ENCODE measurements around the gene NMS.

DNA sequence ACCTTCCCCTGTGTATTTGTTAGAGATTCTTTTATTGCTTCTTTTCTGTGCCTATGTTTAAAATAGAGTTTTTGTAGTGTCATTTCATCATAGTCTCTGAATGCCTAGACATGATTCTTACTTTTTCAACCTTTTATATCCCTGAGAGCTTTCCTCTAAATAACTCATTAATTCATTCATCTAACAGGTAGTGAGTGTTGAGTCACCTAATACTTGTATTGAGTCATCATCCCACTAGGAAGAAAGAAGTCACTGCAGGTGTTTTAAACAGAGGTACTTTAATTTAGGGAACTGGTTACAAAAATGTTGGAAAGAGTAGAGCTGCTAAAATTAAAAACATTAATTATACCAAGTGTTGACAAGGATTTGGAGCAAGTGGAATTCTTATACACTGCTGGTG is 18.5 kb upstream of the NMS start:
- TF ChIP-seq, protein P1, sequence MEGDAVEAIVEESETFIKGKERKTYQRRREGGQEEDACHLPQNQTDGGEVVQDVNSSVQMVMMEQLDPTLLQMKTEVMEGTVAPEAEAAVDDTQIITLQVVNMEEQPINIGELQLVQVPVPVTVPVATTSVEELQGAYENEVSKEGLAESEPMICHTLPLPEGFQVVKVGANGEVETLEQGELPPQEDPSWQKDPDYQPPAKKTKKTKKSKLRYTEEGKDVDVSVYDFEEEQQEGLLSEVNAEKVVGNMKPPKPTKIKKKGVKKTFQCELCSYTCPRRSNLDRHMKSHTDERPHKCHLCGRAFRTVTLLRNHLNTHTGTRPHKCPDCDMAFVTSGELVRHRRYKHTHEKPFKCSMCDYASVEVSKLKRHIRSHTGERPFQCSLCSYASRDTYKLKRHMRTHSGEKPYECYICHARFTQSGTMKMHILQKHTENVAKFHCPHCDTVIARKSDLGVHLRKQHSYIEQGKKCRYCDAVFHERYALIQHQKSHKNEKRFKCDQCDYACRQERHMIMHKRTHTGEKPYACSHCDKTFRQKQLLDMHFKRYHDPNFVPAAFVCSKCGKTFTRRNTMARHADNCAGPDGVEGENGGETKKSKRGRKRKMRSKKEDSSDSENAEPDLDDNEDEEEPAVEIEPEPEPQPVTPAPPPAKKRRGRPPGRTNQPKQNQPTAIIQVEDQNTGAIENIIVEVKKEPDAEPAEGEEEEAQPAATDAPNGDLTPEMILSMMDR (IDR thresholded peaks at IDR 0.05): no peak
- TF ChIP-seq NR2C2 (CRISPR knock-in tag; IDR thresholded peaks at IDR 0.05) (no peak), ZNF232 (CRISPR knock-in tag; IDR thresholded peaks at IDR 0.05) (no peak), ZNF423 (CRISPR knock-in tag; IDR thresholded peaks at IDR 0.05) (no peak), ESRRA (CRISPR knock-in tag; IDR thresholded peaks at IDR 0.05; ENCODE audit: borderline replicate concordance) (no peak), JUN (CRISPR knock-in tag; IDR thresholded peaks at IDR 0.05) (no peak), ZNF512 (CRISPR knock-in tag; IDR thresholded peaks at IDR 0.05; ENCODE audit: borderline replicate concordance) (no peak), IRF2 (CRISPR knock-in tag; IDR thresholded peaks at IDR 0.05; ENCODE audit: borderline replicate concordance, low read depth) (no peak), ZNF263 (CRISPR knock-in tag; IDR thresholded peaks at IDR 0.05; ENCODE audit: low read depth) (no peak), NFE2L1 (CRISPR knock-in tag; IDR thresholded peaks at IDR 0.05) (no peak), MYBL2 (CRISPR knock-in tag; IDR thresholded peaks at IDR 0.05) (no peak), CREB1 (CRISPR knock-in tag; IDR thresholded peaks at IDR 0.05) (no peak)
- TF ChIP-seq, protein P2, sequence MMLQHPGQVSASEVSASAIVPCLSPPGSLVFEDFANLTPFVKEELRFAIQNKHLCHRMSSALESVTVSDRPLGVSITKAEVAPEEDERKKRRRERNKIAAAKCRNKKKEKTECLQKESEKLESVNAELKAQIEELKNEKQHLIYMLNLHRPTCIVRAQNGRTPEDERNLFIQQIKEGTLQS (CRISPR knock-in tag; conservative IDR thresholded peaks at IDR 0.05): no peak
- TF ChIP-seq, protein P3, sequence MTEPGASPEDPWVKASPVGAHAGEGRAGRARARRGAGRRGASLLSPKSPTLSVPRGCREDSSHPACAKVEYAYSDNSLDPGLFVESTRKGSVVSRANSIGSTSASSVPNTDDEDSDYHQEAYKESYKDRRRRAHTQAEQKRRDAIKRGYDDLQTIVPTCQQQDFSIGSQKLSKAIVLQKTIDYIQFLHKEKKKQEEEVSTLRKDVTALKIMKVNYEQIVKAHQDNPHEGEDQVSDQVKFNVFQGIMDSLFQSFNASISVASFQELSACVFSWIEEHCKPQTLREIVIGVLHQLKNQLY (CRISPR knock-in tag; IDR thresholded peaks at IDR 0.05): no peak

Measured in WTC11 (cell line).